NCI-H2196 treated with DMSO at 0.1 percent for 48 hours (cell line): ENCODE data around the gene CXCL17.
"Not testable (repeated sequence)": the region's sequence is repeated elsewhere in the genome, so short reads cannot be mapped to it uniquely, and the experiment has no call there.

Experiments used
- DNase-seq: peaks from one replicate; lab custom pipeline; 2025; ENCODE audit not compliant: unreplicated experiment; lab: John Stamatoyannopoulos, UW

CXCL17 gene

GRCh38 chr19:42466521-42467182 lies 23.9 kb upstream of the CXCL17 start:
- DNase-seq, result no peak

- DNase-seq, result no peak
Observed at GRCh38 chr19:42465827-42466280, 23.1 kb upstream of the CXCL17 start.

GRCh38 chr19:42461700-42462324 lies 19.1 kb upstream of the CXCL17 start:
- no peak for DNase-seq

- DNase-seq, result not testable (repeated sequence)
Observed at GRCh38 chr19:42461231-42461630, 18.5 kb upstream of the CXCL17 start.

GRCh38 chr19:42459926-42460325 lies 17.2 kb upstream of the CXCL17 start:
- no peak for DNase-seq

- no peak for DNase-seq
Observed at GRCh38 chr19:42455621-42456081, 12.9 kb upstream of the CXCL17 start.

GRCh38 chr19:42455086-42455485 lies 12.3 kb upstream of the CXCL17 start:
- no peak for DNase-seq

- no peak for DNase-seq
Observed at GRCh38 chr19:42452590-42452989, 9.8 kb upstream of the CXCL17 start.

GRCh38 chr19:42450314-42450934 lies 7.7 kb upstream of the CXCL17 start:
- DNase-seq, result peak; percentile 80

GRCh38 chr19:42448306-42448705 lies 5.6 kb upstream of the CXCL17 start:
- DNase-seq, result not testable (repeated sequence)

- DNase-seq, result no peak
Observed at GRCh38 chr19:42445948-42446347, 3.2 kb upstream of the CXCL17 start.

- no peak for DNase-seq
Observed at GRCh38 chr19:42443944-42444398, 1.2 kb upstream of the CXCL17 start.

GRCh38 chr19:42441049-42441445 lies 1.7 kb downstream of the CXCL17 start:
- no peak for DNase-seq

GRCh38 chr19:42440357-42441048 lies 2.2 kb downstream of the CXCL17 start:
- no peak for DNase-seq

GRCh38 chr19:42436006-42436405 lies 6.7 kb downstream of the CXCL17 start:
- no peak for DNase-seq

- no peak for DNase-seq
Observed at GRCh38 chr19:42435316-42435715, 7.4 kb downstream of the CXCL17 start.

GRCh38 chr19:42433503-42434260 lies 9.1 kb downstream of the CXCL17 start:
- no peak for DNase-seq

GRCh38 chr19:42431486-42431885 lies 11.3 kb downstream of the CXCL17 start:
- DNase-seq, result no peak

- DNase-seq, result no peak
Observed at GRCh38 chr19:42428676-42429075, 14.1 kb downstream of the CXCL17 start.

GRCh38 chr19:42427313-42427712 lies 15.4 kb downstream of the CXCL17 start, which contains the start of gene LIPE:
Gene LIPE, minus strand, starts transcription at chr19:42427388. Its CDS starts 239 bp downstream, at chr19:42427149.
- DNase-seq, result no peak

- no peak for DNase-seq
Observed at GRCh38 chr19:42426643-42427042, 16.1 kb downstream of the CXCL17 start.
